ENCODE data around the gene PTPRT. TPM values are rescaled to one million over a fixed set of nuclear protein-coding genes. Genes with fewer than 3 reads are reported as not detected.

PTPRT gene
- total RNA-seq, 1 experiment from 2014 or later, result 0.13 TPM

DNA sequence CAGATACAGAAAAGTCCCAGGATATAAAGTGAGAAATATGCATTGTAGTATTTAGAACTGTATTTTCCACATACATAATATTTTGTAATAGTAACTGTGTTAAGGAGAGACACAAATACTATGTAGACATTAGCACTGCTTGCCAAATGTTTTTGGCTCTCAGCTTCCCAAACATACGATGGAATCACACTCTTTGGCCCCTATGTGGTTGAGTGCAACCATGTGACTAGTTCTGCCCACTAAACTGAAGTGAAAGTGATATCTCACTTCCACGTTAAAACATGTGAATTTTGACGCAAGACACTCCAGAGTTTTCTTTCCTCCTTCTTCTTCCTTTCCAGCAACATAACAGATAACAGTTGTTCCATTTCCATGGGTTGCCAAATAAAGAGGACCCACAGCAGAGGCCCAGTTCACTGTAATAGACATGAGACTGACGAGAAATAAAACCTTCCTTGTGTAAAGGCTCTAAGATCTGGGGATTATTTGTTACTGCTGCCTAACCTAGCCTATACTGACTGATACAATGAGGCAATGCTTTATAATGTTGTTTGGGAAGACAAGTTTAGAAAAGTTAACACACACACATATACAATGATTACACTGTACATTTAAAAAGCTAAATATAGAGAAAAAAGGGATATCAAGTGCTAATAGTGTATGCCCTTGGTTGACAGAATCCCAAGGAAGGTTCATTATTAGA is 97.2 kb downstream of the PTPRT start:
- no CpG with 5 or more reads among the region's 4 CpGs for WGBS (ENCODE audit: extremely low coverage, insufficient read length, low lambda C conversion rate)
- peaks cover 2 to 13% (median 2%) of the 10 kb centered on the region in 3 experiments; a peak in 5 of 7 replicates for H3K36me3 Mint-ChIP-seq (ENCODE audit: insufficient read depth in 1 of 3, low read depth in 3 of 3)

More for the DNA sequence above, 97.2 kb downstream of the PTPRT start:
- Histone ChIP-seq H4K91ac (ENCODE audit: insufficient read length, low read depth, low read length) (no peak overlapping the region), H3K23ac (ENCODE audit: insufficient read length, low read depth, low read length) (no peak overlapping the region), H3K4ac (ENCODE audit: low read depth, low read length) (no peak overlapping the region), H2AFZ (ENCODE audit: low read length) (no peak overlapping the region), H2BK20ac (ENCODE audit: low read depth, low read length, poor library complexity, severe bottlenecking) (no peak overlapping the region), H3K27ac (ENCODE audit: insufficient read length, low read depth, low read length) (no peak overlapping the region), H3K23me2 (ENCODE audit: insufficient read length, low read depth, low read length, poor library complexity, severe bottlenecking) (no peaks in the 10 kb centered on the region), H3K18ac (ENCODE audit: insufficient read length, low read depth, low read length) (no peak overlapping the region), H2BK120ac (ENCODE audit: low read depth, low read length, poor library complexity, severe bottlenecking) (no peak overlapping the region), H3K4me2 (ENCODE audit: insufficient read depth, insufficient read length, low read length) (no peak overlapping the region), H4K20me1 (ENCODE audit: control insufficient read depth, insufficient read depth, insufficient read length) (no peaks in the 10 kb centered on the region), H2BK5ac (ENCODE audit: insufficient read length, low read length) (no peak overlapping the region), H3K79me2 (ENCODE audit: insufficient read depth, low read length) (no peaks in the 10 kb centered on the region), H3K9ac (ENCODE audit: extremely low read depth, insufficient read length, low read length) (no peak overlapping the region), H2AK5ac (ENCODE audit: insufficient read length, low read length) (no peak overlapping the region), H4K5ac (ENCODE audit: insufficient read length, low read depth, low read length) (no peak overlapping the region), H3K14ac (ENCODE audit: insufficient read depth, low read length) (no peak overlapping the region), H3K79me1 (ENCODE audit: insufficient read depth, low read depth, low read length, poor library complexity, severe bottlenecking) (no peaks in the 10 kb centered on the region), H2BK12ac (ENCODE audit: insufficient read length, low read depth, low read length) (no peak overlapping the region), H2BK15ac (ENCODE audit: low read depth, low read length) (no peak overlapping the region), H4K8ac (replicated peaks; ENCODE audit: insufficient read length, low read depth, low read length) (no peak overlapping the region), H3K4me1 (ENCODE audit: insufficient read depth, low read length) (no peaks in the 10 kb centered on the region), H3K9me3 (ENCODE audit: control insufficient read depth, low read depth, low read length) (no peaks in the 10 kb centered on the region), H3K27me3 (ENCODE audit: insufficient read depth, low read length) (no peaks in the 10 kb centered on the region), H3T11ph (ENCODE audit: low read length) (no peak overlapping the region), H3K56ac (ENCODE audit: insufficient read length, low read depth, low read length) (no peak overlapping the region)
- H3K27me3 Mint-ChIP-seq (ENCODE audit: low read depth), result peaks cover 11% of the 10 kb centered on the region
- H3K4me3 Mint-ChIP-seq, result no peak overlapping the region
- H3K27ac Mint-ChIP-seq, result no peak overlapping the region
- peaks cover 22 to 23% of the 10 kb centered on the region in 2 experiments for H3K9me3 Mint-ChIP-seq
- no peak for DNase-seq
- peaks cover 2 to 13% of the 10 kb centered on the region in 2 experiments; a peak in 3 of 4 replicates for H3K4me1 Mint-ChIP-seq
- TF ChIP-seq, protein P1, sequence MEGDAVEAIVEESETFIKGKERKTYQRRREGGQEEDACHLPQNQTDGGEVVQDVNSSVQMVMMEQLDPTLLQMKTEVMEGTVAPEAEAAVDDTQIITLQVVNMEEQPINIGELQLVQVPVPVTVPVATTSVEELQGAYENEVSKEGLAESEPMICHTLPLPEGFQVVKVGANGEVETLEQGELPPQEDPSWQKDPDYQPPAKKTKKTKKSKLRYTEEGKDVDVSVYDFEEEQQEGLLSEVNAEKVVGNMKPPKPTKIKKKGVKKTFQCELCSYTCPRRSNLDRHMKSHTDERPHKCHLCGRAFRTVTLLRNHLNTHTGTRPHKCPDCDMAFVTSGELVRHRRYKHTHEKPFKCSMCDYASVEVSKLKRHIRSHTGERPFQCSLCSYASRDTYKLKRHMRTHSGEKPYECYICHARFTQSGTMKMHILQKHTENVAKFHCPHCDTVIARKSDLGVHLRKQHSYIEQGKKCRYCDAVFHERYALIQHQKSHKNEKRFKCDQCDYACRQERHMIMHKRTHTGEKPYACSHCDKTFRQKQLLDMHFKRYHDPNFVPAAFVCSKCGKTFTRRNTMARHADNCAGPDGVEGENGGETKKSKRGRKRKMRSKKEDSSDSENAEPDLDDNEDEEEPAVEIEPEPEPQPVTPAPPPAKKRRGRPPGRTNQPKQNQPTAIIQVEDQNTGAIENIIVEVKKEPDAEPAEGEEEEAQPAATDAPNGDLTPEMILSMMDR (conservative IDR thresholded peaks at IDR 0.05), result no peak
